PFSK-1 (cell line): ENCODE measurements around the gene CALML5.

Experiments
- POLR2AphosphoS5 ChIP-seq: IDR thresholded peaks from 2 replicates; pipeline ENCODE4 v1.6.1; 2012; ENCODE audit warnings: low read depth, mild to moderate bottlenecking, control low read depth, low read length, moderate library complexity
- TAF1 ChIP-seq: IDR thresholded peaks from 2 replicates; pipeline ENCODE4 v1.6.1; 2012; ENCODE audit warnings: low read length, control low read depth, borderline replicate concordance; ENCODE audit not compliant: insufficient read depth

- TF ChIP-seq POLR2AphosphoS5 (no peak), TAF1 (no peak)
Measured at GRCh38 chr10:5538446-5538845, 39.1 kb upstream of the CALML5 start.
